Bronchial epithelial cell (primary cell): ENCODE results near the gene GPR153. TPM values are rescaled to one million over a fixed set of nuclear protein-coding genes. Genes with fewer than 3 reads are reported as not detected.

ENCODE experiments used
- DNase-seq: peaks from one replicate; pipeline ENCODE4 v3.0.0-alpha.2; 2010; ENCODE audit warnings: low read depth
- FAIRE-seq: peaks from 2 replicates; lab custom pipeline; 2011; peaks lifted over from hg19 to GRCh38; lab: Jason Lieb, UNC
- H3K27me3 ChIP-seq: 2 replicates; pipeline ENCODE4 v1.5.1; 2011; ENCODE audit warnings: low read length; ENCODE audit not compliant: control insufficient read depth, insufficient read depth
- H3K36me3 ChIP-seq: 2 replicates; pipeline ENCODE4 v1.5.1; 2011; ENCODE audit warnings: low read length; ENCODE audit not compliant: control insufficient read depth, insufficient read depth
- H3K4me3 ChIP-seq: 2 replicates; pipeline ENCODE4 v1.5.1; 2011; ENCODE audit warnings: mild to moderate bottlenecking, low read depth, low read length, control low read depth
- total RNA-seq: library from RNA; depleted of rRNA; stranded (reverse); fragments of >200 nt; gene quantifications from 2 replicates; pipeline ENCODE4 v1.2.1, GENCODE V29; 2014
- TF ChIP-seq, protein P1 (sequence below): IDR thresholded peaks from 2 replicates; pipeline ENCODE4 v1.5.1; 2011; ENCODE audit warnings: mild to moderate bottlenecking, moderate library complexity, low read length, control low read depth, inconsistent platforms; ENCODE audit not compliant: insufficient read depth, severe bottlenecking

GPR153 gene
- total RNA-seq, 1 donor from 2014 or later: 44.2 TPM

GRCh38 chr1:6254691-6255090, 6.2 kb downstream of the GPR153 start:
- DNase-seq: no peak
- peaks cover 16% of the 10 kb centered on the region for H3K36me3 ChIP-seq
- no peaks in the 10 kb centered on the region for H3K27me3 ChIP-seq
- TF ChIP-seq, protein P1, sequence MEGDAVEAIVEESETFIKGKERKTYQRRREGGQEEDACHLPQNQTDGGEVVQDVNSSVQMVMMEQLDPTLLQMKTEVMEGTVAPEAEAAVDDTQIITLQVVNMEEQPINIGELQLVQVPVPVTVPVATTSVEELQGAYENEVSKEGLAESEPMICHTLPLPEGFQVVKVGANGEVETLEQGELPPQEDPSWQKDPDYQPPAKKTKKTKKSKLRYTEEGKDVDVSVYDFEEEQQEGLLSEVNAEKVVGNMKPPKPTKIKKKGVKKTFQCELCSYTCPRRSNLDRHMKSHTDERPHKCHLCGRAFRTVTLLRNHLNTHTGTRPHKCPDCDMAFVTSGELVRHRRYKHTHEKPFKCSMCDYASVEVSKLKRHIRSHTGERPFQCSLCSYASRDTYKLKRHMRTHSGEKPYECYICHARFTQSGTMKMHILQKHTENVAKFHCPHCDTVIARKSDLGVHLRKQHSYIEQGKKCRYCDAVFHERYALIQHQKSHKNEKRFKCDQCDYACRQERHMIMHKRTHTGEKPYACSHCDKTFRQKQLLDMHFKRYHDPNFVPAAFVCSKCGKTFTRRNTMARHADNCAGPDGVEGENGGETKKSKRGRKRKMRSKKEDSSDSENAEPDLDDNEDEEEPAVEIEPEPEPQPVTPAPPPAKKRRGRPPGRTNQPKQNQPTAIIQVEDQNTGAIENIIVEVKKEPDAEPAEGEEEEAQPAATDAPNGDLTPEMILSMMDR: no peak
- FAIRE-seq: no peak
- H3K4me3 ChIP-seq: no peak overlapping the region

DNA sequence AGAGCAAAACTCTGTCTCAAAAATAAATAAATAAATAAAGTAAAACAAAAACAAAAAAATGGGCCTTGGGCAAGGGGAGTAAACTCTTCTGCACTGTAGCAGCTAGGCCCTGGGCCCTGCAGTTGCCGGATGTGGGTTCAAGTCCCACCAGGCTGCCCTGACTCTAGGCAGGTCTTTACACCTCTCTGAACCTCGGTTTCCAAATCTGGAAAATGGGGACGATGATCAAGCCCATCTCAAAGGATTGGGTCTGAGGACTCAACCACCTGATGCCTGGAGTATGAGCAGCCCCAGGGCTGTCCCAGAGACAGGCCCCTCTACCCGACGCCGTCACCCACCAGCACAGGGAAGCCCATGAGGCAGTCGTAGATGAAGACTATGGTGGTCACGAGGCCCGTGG, 7.5 kb downstream of the GPR153 start:
- TF ChIP-seq, protein P1: no peak
- FAIRE-seq: no peak
- H3K4me3 ChIP-seq: no peak overlapping the region
- H3K36me3 ChIP-seq: peaks cover 16% of the 10 kb centered on the region
- H3K27me3 ChIP-seq: no peaks in the 10 kb centered on the region
- DNase-seq: no peak

DNA sequence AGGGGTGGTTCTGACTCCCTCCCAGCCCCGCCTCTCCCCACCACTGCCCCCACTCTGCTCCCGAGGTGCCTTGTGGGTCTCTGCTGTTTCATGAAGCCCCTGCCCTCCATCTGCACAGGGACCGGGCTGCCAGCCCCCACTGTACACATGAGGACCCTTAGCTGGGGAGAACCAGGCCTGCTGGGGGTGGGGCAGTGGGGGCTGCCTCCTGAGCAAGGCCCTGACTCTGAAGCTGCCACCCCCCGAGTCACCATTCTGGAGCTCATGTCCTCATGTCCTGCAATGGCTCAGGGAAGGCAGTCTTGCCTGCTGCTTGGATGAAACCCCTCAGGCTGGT, 8.6 kb downstream of the GPR153 start:
- Histone ChIP-seq H3K36me3 (peaks cover 16% of the 10 kb centered on the region), H3K27me3 (no peaks in the 10 kb centered on the region), H3K4me3 (no peak overlapping the region)
- DNase-seq (no peak), FAIRE-seq (no peak)
- TF ChIP-seq, protein P1: no peak

DNA sequence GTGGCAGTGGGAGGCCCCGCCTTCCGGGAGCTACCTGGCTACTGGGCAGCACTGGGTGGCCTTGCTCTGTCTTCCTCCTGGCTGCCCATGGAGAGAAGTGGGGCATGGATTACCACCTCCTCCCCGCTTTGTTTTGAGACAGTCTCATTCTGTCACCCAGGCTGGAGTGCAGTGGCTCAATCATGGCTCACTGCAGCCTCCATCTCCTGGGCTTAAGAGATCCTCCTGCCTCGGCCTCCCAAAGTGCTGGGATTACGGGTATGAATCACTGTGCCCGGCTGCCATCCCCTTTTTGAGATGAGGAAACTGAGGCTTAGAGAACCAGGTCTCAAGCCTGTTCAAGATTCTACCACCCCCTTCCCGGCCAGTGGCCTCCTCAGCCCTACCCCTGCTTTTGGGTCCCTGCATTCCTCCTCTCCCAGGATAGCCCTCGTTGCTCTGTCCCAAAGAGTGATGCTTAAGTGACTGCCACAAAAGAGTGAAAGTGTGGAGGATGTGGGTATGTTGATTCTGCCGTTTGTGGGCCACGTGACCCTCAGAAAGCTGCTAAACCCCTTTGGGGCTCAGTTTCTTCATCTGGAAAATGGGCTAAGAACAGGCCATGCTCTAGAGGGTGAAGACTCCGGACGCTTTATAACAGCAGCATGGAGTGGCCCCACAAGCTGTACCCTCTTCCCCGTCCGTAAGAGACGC, 9.1 kb downstream of the GPR153 start:
- no peak for DNase-seq
- Histone ChIP-seq H3K4me3 (no peak overlapping the region), H3K36me3 (peaks cover 16% of the 10 kb centered on the region), H3K27me3 (no peaks in the 10 kb centered on the region)
- TF ChIP-seq, protein P1: no peak
- FAIRE-seq: no peak

GRCh38 chr1:6251233-6251632, 9.7 kb downstream of the GPR153 start:
- FAIRE-seq: no peak
- TF ChIP-seq, protein P1: no peak

More at GRCh38 chr1:6251233-6251632, 9.7 kb downstream of the GPR153 start:
- Histone ChIP-seq H3K4me3 (no peak overlapping the region), H3K27me3 (no peaks in the 10 kb centered on the region), H3K36me3 (peaks cover 16% of the 10 kb centered on the region)
- DNase-seq: no peak
